Measurements from ENCODE around the gene TAF15.

DNA sequence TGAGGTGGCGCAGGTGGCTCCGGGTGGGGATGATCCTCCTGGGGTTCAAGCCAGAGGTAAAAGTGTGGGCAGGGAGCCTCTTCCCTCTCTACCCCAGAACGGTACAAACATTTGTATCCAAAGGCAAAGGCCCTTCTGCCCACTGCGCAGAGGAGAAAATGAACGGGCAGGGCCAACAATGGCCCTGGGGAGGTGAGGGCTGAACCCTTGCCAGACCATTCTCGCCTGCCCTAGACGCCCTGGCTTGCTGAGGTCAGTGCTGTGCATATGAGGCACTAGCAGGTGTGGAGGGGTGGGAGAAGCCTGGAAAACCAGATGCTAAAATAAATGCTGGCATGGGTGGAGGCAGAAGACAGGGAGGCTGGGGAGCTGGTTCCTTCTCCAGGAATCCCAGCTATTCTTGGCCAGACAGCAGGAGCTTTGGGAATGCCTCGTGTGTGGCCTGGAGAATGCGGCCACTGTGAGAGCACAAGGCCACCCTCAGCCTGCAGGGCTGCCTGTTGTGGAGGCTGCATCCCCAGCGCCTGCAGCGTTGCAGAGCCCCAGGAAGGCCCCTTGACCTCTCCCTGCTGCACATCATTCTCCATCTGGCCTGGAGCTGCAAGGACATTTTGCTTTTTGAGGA, 44.1 kb upstream of the TAF15 start:
- TF ChIP-seq FOXK2 (IDR thresholded peaks at IDR 0.05) = no peak
- no peak for TF ChIP-seq ZNF891 (CRISPR knock-in tag; IDR thresholded peaks at IDR 0.05)
- no peak for TF ChIP-seq ZNF570 (CRISPR knock-in tag; IDR thresholded peaks at IDR 0.05; ENCODE audit: borderline replicate concordance)
- no peak for TF ChIP-seq ZNF274 (CRISPR knock-in tag; IDR thresholded peaks at IDR 0.05)
- no peak for TF ChIP-seq BRD4 (CRISPR knock-in tag; IDR thresholded peaks at IDR 0.05)
- TF ChIP-seq ZBTB1 (CRISPR knock-in tag; IDR thresholded peaks at IDR 0.05; ENCODE audit: borderline replicate concordance) = no peak
- TF ChIP-seq NBN (conservative IDR thresholded peaks at IDR 0.05) = no peak
- TF ChIP-seq, protein P1, sequence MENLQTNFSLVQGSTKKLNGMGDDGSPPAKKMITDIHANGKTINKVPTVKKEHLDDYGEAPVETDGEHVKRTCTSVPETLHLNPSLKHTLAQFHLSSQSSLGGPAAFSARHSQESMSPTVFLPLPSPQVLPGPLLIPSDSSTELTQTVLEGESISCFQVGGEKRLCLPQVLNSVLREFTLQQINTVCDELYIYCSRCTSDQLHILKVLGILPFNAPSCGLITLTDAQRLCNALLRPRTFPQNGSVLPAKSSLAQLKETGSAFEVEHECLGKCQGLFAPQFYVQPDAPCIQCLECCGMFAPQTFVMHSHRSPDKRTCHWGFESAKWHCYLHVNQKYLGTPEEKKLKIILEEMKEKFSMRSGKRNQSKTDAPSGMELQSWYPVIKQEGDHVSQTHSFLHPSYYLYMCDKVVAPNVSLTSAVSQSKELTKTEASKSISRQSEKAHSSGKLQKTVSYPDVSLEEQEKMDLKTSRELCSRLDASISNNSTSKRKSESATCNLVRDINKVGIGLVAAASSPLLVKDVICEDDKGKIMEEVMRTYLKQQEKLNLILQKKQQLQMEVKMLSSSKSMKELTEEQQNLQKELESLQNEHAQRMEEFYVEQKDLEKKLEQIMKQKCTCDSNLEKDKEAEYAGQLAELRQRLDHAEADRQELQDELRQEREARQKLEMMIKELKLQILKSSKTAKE (CRISPR knock-in tag; IDR thresholded peaks at IDR 0.05; ENCODE audit: borderline replicate concordance) = no peak
- no peak for TF ChIP-seq POLR2AphosphoS5 (IDR thresholded peaks at IDR 0.05; ENCODE audit: low read depth, low read length)
- TF ChIP-seq, protein P2, sequence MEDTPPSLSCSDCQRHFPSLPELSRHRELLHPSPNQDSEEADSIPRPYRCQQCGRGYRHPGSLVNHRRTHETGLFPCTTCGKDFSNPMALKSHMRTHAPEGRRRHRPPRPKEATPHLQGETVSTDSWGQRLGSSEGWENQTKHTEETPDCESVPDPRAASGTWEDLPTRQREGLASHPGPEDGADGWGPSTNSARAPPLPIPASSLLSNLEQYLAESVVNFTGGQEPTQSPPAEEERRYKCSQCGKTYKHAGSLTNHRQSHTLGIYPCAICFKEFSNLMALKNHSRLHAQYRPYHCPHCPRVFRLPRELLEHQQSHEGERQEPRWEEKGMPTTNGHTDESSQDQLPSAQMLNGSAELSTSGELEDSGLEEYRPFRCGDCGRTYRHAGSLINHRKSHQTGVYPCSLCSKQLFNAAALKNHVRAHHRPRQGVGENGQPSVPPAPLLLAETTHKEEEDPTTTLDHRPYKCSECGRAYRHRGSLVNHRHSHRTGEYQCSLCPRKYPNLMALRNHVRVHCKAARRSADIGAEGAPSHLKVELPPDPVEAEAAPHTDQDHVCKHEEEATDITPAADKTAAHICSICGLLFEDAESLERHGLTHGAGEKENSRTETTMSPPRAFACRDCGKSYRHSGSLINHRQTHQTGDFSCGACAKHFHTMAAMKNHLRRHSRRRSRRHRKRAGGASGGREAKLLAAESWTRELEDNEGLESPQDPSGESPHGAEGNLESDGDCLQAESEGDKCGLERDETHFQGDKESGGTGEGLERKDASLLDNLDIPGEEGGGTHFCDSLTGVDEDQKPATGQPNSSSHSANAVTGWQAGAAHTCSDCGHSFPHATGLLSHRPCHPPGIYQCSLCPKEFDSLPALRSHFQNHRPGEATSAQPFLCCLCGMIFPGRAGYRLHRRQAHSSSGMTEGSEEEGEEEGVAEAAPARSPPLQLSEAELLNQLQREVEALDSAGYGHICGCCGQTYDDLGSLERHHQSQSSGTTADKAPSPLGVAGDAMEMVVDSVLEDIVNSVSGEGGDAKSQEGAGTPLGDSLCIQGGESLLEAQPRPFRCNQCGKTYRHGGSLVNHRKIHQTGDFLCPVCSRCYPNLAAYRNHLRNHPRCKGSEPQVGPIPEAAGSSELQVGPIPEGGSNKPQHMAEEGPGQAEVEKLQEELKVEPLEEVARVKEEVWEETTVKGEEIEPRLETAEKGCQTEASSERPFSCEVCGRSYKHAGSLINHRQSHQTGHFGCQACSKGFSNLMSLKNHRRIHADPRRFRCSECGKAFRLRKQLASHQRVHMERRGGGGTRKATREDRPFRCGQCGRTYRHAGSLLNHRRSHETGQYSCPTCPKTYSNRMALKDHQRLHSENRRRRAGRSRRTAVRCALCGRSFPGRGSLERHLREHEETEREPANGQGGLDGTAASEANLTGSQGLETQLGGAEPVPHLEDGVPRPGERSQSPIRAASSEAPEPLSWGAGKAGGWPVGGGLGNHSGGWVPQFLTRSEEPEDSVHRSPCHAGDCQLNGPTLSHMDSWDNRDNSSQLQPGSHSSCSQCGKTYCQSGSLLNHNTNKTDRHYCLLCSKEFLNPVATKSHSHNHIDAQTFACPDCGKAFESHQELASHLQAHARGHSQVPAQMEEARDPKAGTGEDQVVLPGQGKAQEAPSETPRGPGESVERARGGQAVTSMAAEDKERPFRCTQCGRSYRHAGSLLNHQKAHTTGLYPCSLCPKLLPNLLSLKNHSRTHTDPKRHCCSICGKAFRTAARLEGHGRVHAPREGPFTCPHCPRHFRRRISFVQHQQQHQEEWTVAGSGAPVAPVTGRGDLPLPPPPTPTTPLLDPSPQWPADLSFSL (CRISPR knock-in tag; IDR thresholded peaks at IDR 0.05) = no peak

Data from HepG2 (cell line).